Activated naive CD8-positive, alpha-beta T cell treated with anti-CD3 and anti-CD28 coated beads, Interleukin-2, amount 10 ng/mL, durations not matched to agents 7 days and 5 days (primary cell): ENCODE measurements around the gene MGST2. TPM values are rescaled to one million over a fixed set of nuclear protein-coding genes. Genes with fewer than 3 reads are reported as not detected.

Experiments
- ATAC-seq: fragments of 150-1000 bp; cut with Tn5 transposase; one replicate; pipeline ENCODE4 v1.10.0; 2021; ENCODE audit warnings: low read depth, moderate library complexity
- POLR2A ChIA-PET: fragments of 350-600 bp; sonication (Branson Sonifier 250); formaldehyde crosslinking; loops from one replicate; lab custom pipeline; 2021; ENCODE audit warnings: antibody characterized with exemption; lab: Charles Lee
- DNase-seq: peaks from one replicate; pipeline ENCODE4 v3.0.0; 2021
- H3K27ac Mint-ChIP-seq: one replicate; pipeline ENCODE4 v1.8.0; 2022; ENCODE audit warnings: mild to moderate bottlenecking, mixed read lengths
- H3K27me3 Mint-ChIP-seq: one replicate; pipeline ENCODE4 v1.8.0; 2022; ENCODE audit warnings: mild to moderate bottlenecking, moderate library complexity, mixed read lengths
- H3K36me3 Mint-ChIP-seq: one replicate; pipeline ENCODE4 v1.8.0; 2021; ENCODE audit warnings: mild to moderate bottlenecking, mixed read lengths
- H3K4me1 Mint-ChIP-seq: one replicate; pipeline ENCODE4 v1.8.0; 2021; ENCODE audit warnings: mixed read lengths
- H3K4me3 Mint-ChIP-seq: one replicate; pipeline ENCODE4 v1.8.0; 2022; ENCODE audit warnings: mild to moderate bottlenecking, moderate library complexity, mixed read lengths
- H3K9me3 Mint-ChIP-seq: one replicate; pipeline ENCODE4 v1.8.0; 2021; ENCODE audit warnings: mixed read lengths
- total RNA-seq, 2 experiments: library from RNA; stranded (reverse); gene quantifications; one replicate each; pipeline ENCODE4 v1.2.3, GENCODE V29; 2021

The MGST2 gene
- 10 to 100 TPM; 10.8 to 11.0 TPM for total RNA-seq

GRCh38 chr4:139665690-139666529 lies at the start of gene MGST2:
Gene MGST2 (plus strand): TSS chr4:139665819. CDS start chr4:139666020, 201 bp downstream.
- peak; percentile 68 for ATAC-seq
- POLR2A ChIA-PET: interaction anchor here (0.8 to 1.4 kb wide), 4 partner anchors 8 to 578 kb away, joined by 3 to 5 read pairs (median 3); no protein-coding TSS in a partner anchor
- peak; percentile 51 for DNase-seq
- Mint-ChIP-seq H3K4me1 (peaks cover 24% of the 10 kb centered on the region), H3K4me3 (peak within 1 kb of the TSS; percentile 98), H3K9me3 (no peaks in the 10 kb centered on the region), H3K36me3 (peaks cover 4% of the 10 kb centered on the region), H3K27me3 (peaks cover 5% of the 10 kb centered on the region), H3K27ac (peak within 1 kb of the TSS; percentile 95)

GRCh38 chr4:139617702-139618490 lies 47.7 kb upstream of the MGST2 start:
- no peak for ATAC-seq
- Mint-ChIP-seq H3K27me3 (peaks cover 5% of the 10 kb centered on the region), H3K4me3 (no peak overlapping the region), H3K4me1 (no peaks in the 10 kb centered on the region), H3K36me3 (no peaks in the 10 kb centered on the region), H3K27ac (no peak overlapping the region), H3K9me3 (no peaks in the 10 kb centered on the region)
- DNase-seq: no peak
- POLR2A ChIA-PET: no interaction called here

GRCh38 chr4:139619644-139620043 lies 46.0 kb upstream of the MGST2 start:
- no peak overlapping the region for H3K27ac Mint-ChIP-seq
- H3K36me3 Mint-ChIP-seq: no peaks in the 10 kb centered on the region
- POLR2A ChIA-PET: no interaction called here
- no peak overlapping the region for H3K4me3 Mint-ChIP-seq
- H3K9me3 Mint-ChIP-seq: no peaks in the 10 kb centered on the region
- peak; percentile 76 for ATAC-seq
- no peaks in the 10 kb centered on the region for H3K4me1 Mint-ChIP-seq
- DNase-seq: no peak
- peaks cover 8% of the 10 kb centered on the region for H3K27me3 Mint-ChIP-seq

- H3K4me3 Mint-ChIP-seq: no peak overlapping the region
- no peak overlapping the region for H3K27ac Mint-ChIP-seq
- POLR2A ChIA-PET: no interaction called here
- peaks cover 1% of the 10 kb centered on the region for H3K36me3 Mint-ChIP-seq
- peaks cover 5% of the 10 kb centered on the region for H3K27me3 Mint-ChIP-seq
- no peaks in the 10 kb centered on the region for H3K4me1 Mint-ChIP-seq
- ATAC-seq: no peak
- no peaks in the 10 kb centered on the region for H3K9me3 Mint-ChIP-seq
- DNase-seq: no peak
Measured at GRCh38 chr4:139622901-139623381, 42.7 kb upstream of the MGST2 start.

- Mint-ChIP-seq H3K4me3 (no peak overlapping the region), H3K9me3 (no peaks in the 10 kb centered on the region), H3K27me3 (peaks cover 5% of the 10 kb centered on the region), H3K27ac (no peak overlapping the region), H3K36me3 (peaks cover 1% of the 10 kb centered on the region), H3K4me1 (no peaks in the 10 kb centered on the region)
- ATAC-seq: no peak
- POLR2A ChIA-PET: no interaction called here
- no peak for DNase-seq
Measured at GRCh38 chr4:139624441-139625092, 41.1 kb upstream of the MGST2 start.

GRCh38 chr4:139625093-139625455 lies 40.5 kb upstream of the MGST2 start:
- no peak for ATAC-seq

GRCh38 chr4:139625482-139625881 lies 40.1 kb upstream of the MGST2 start:
- no peak for DNase-seq
- Mint-ChIP-seq H3K27me3 (peaks cover 10% of the 10 kb centered on the region), H3K36me3 (peaks cover 1% of the 10 kb centered on the region), H3K4me1 (no peaks in the 10 kb centered on the region), H3K27ac (no peak overlapping the region), H3K4me3 (no peak overlapping the region), H3K9me3 (no peaks in the 10 kb centered on the region)
- POLR2A ChIA-PET: no interaction called here
- ATAC-seq: no peak

More at GRCh38 chr4:139625093-139625455, 40.5 kb upstream of the MGST2 start:
- H3K9me3 Mint-ChIP-seq: no peaks in the 10 kb centered on the region
- POLR2A ChIA-PET: no interaction called here
- DNase-seq: no peak
- H3K27ac Mint-ChIP-seq: no peak overlapping the region
- H3K4me1 Mint-ChIP-seq: no peaks in the 10 kb centered on the region
- H3K4me3 Mint-ChIP-seq: no peak overlapping the region
- H3K27me3 Mint-ChIP-seq: peaks cover 6% of the 10 kb centered on the region
- H3K36me3 Mint-ChIP-seq: peaks cover 1% of the 10 kb centered on the region

- ATAC-seq (no peak), DNase-seq (no peak)
- Mint-ChIP-seq H3K4me1 (no peaks in the 10 kb centered on the region), H3K27ac (no peak overlapping the region), H3K4me3 (no peak overlapping the region), H3K27me3 (peaks cover 23% of the 10 kb centered on the region), H3K9me3 (no peaks in the 10 kb centered on the region), H3K36me3 (peaks cover 1% of the 10 kb centered on the region)
- POLR2A ChIA-PET: no interaction called here
Measured at GRCh38 chr4:139628184-139629012, 37.2 kb upstream of the MGST2 start.

- Mint-ChIP-seq H3K36me3 (peaks cover 1% of the 10 kb centered on the region), H3K27me3 (peaks cover 23% of the 10 kb centered on the region), H3K27ac (no peak overlapping the region), H3K4me3 (no peak overlapping the region), H3K4me1 (no peaks in the 10 kb centered on the region), H3K9me3 (no peaks in the 10 kb centered on the region)
- POLR2A ChIA-PET: no interaction called here
- ATAC-seq (no peak), DNase-seq (no peak)
Measured at GRCh38 chr4:139629436-139630125, 36.0 kb upstream of the MGST2 start.

- no peak for ATAC-seq
- H3K27me3 Mint-ChIP-seq: peaks cover 21% of the 10 kb centered on the region
- POLR2A ChIA-PET: no interaction called here
Measured at GRCh38 chr4:139630126-139630495, 35.5 kb upstream of the MGST2 start.

GRCh38 chr4:139630991-139631390 lies 34.6 kb upstream of the MGST2 start:
- no peaks in the 10 kb centered on the region for H3K4me1 Mint-ChIP-seq
- no peak overlapping the region for H3K27ac Mint-ChIP-seq
- no peak overlapping the region for H3K4me3 Mint-ChIP-seq
- peaks cover 1% of the 10 kb centered on the region for H3K36me3 Mint-ChIP-seq
- DNase-seq (no peak), ATAC-seq (no peak)
- H3K27me3 Mint-ChIP-seq: peaks cover 21% of the 10 kb centered on the region
- POLR2A ChIA-PET: no interaction called here
- H3K9me3 Mint-ChIP-seq: no peaks in the 10 kb centered on the region

More at GRCh38 chr4:139630126-139630495, 35.5 kb upstream of the MGST2 start:
- H3K36me3 Mint-ChIP-seq: peaks cover 1% of the 10 kb centered on the region
- H3K9me3 Mint-ChIP-seq: no peaks in the 10 kb centered on the region
- no peak overlapping the region for H3K4me3 Mint-ChIP-seq
- H3K4me1 Mint-ChIP-seq: no peaks in the 10 kb centered on the region
- DNase-seq: no peak
- H3K27ac Mint-ChIP-seq: no peak overlapping the region

- no peak overlapping the region for H3K27ac Mint-ChIP-seq
- DNase-seq: no peak
- no peak overlapping the region for H3K4me3 Mint-ChIP-seq
- ATAC-seq: no peak
- POLR2A ChIA-PET: no interaction called here
- H3K4me1 Mint-ChIP-seq: no peaks in the 10 kb centered on the region
- H3K36me3 Mint-ChIP-seq: no peaks in the 10 kb centered on the region
- peaks cover 25% of the 10 kb centered on the region for H3K27me3 Mint-ChIP-seq
- no peaks in the 10 kb centered on the region for H3K9me3 Mint-ChIP-seq
Measured at GRCh38 chr4:139631791-139632190, 33.8 kb upstream of the MGST2 start.
